BJ (cell line): ENCODE measurements around the gene TMED5. TPM values are rescaled to one million over a fixed set of nuclear protein-coding genes. Genes with fewer than 3 reads are reported as not detected.
A peak's percentile ranks its signal among the peaks of the same experiment; 100 is the strongest.
"Not testable (repeated sequence)": the region's sequence is repeated elsewhere in the genome, so short reads cannot be mapped to it uniquely, and the experiment has no call there.

Source experiments
- CTCF ChIA-PET: fragments of 350-600 bp; formaldehyde crosslinking; extraction: SDS; loops from one replicate; lab custom pipeline; 2021; ENCODE audit warnings: antibody characterized with exemption, inconsistent platforms; lab: Yijun Ruan, JAX
- POLR2A ChIA-PET: fragments of 300-600 bp; sonication (Branson Sonifier 250); formaldehyde crosslinking; extraction: SDS; loops from one replicate; lab custom pipeline; 2021; ENCODE audit warnings: antibody characterized with exemption; lab: Charles Lee
- DNase-seq: peaks from one replicate; pipeline ENCODE4 v3.0.0-alpha.2; 2011; ENCODE audit warnings: low read depth
- H3K27me3 ChIP-seq: 2 replicates; pipeline ENCODE4 v1.6.0; 2011; ENCODE audit warnings: low read length; ENCODE audit not compliant: control insufficient read depth, insufficient read depth
- H3K36me3 ChIP-seq: 2 replicates; pipeline ENCODE4 v1.5.1; 2011; ENCODE audit warnings: low read length; ENCODE audit not compliant: control insufficient read depth, insufficient read depth
- H3K4me3 ChIP-seq: 2 replicates; pipeline ENCODE4 v1.5.1; 2011; ENCODE audit warnings: low read depth, mild to moderate bottlenecking, control low read depth, low read length
- polyA plus RNA-seq: library from polyadenylated mRNA; depleted of rRNA; stranded (reverse); fragments of >200 nt; gene quantifications from 2 replicates; pipeline ENCODE4 v1.2.3, GENCODE V29; 2011
- TF ChIP-seq, protein P1 (sequence below): IDR thresholded peaks from 2 replicates; pipeline ENCODE4 v1.5.1; 2011; ENCODE audit warnings: low read depth, mild to moderate bottlenecking, control low read depth, inconsistent platforms, low read length, moderate library complexity; ENCODE audit not compliant: insufficient read depth

TMED5 gene
- polyA plus RNA-seq, 1 experiment: 25.0 TPM

DNA sequence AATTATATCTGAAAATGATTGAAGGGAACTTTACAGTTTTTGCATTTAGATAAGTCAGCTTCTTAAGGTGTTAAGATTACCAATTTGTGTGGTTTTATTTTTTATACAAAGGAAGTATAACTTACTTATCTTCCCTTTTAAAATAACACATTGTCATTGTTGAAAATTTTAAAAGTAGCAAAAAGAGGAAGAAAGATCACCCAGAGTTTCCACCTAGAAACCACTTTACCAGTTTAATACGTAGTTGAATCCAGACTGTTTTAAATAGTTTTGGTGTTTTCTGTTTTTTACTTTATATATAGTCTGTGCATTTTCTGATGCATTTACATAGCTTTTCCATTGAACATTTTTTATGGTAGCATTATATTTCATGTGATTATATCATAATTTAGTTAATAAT is 6.5 kb upstream of the TMED5 start:
- POLR2A ChIA-PET: no interaction called here
- no peaks in the 10 kb centered on the region for H3K27me3 ChIP-seq
- H3K4me3 ChIP-seq: no peak overlapping the region
- TF ChIP-seq, protein P1, sequence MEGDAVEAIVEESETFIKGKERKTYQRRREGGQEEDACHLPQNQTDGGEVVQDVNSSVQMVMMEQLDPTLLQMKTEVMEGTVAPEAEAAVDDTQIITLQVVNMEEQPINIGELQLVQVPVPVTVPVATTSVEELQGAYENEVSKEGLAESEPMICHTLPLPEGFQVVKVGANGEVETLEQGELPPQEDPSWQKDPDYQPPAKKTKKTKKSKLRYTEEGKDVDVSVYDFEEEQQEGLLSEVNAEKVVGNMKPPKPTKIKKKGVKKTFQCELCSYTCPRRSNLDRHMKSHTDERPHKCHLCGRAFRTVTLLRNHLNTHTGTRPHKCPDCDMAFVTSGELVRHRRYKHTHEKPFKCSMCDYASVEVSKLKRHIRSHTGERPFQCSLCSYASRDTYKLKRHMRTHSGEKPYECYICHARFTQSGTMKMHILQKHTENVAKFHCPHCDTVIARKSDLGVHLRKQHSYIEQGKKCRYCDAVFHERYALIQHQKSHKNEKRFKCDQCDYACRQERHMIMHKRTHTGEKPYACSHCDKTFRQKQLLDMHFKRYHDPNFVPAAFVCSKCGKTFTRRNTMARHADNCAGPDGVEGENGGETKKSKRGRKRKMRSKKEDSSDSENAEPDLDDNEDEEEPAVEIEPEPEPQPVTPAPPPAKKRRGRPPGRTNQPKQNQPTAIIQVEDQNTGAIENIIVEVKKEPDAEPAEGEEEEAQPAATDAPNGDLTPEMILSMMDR: no peak
- DNase-seq: no peak
- CTCF ChIA-PET: no interaction called here
- no peaks in the 10 kb centered on the region for H3K36me3 ChIP-seq

DNA sequence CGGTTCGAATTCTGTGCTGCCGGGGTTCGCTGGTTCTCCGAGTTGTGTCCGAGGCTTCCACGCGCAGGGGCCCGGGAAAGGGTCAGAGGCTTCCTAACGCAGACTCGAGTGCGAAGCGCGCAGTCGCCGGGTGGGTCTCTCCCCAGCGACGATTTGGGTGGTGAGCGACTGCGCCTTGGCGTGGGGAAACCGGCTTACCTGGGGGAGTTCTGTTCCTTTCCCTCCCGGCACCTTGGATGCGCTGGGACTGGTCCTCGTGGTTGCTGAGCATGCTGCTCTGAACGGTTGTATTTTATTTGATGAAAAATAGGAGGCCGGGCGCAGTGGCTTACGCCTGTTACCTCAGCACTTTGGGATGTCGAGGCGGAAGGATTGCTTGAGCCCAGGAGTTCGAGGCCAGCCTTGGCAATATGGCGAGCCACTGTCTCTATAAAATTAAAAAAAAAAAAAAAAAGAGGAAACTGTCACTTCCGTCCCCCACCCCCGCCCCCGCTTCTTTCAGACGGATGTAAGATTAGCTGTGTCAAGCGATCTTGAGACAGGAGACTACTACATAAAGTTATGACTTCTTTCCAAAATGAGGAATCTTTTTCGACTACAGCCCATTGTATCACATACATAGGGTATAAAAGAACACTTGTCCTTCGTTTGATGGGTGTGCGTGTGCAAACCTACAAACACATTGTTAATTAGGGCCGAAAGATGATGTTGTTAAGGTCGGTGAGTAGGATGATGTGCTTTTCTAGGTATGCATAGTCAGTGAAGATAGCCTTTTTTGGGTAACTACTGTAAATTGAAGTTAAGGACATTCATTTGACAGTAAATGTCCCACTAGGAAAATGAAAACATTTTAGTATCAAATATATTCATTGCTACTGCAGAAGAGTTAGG is 755 bp upstream of the TMED5 start, which contains the start of gene CCDC18:
Gene CCDC18, plus strand, starts transcription at position 2 of the 891 bp plus-strand sequence. CDS start 2,638 bp downstream, outside the sequence.
- Histone ChIP-seq H3K4me3 (peak within 1 kb of the TSS; percentile 94), H3K36me3 (peaks cover 2% of the 10 kb centered on the region; the same call in 1 of the 2 replicates), H3K27me3 (no peaks in the 10 kb centered on the region)
- ChIA-PET CTCF (no interaction called here), POLR2A (no interaction called here)
- TF ChIP-seq, protein P1: no peak
- no peak for DNase-seq

DNA sequence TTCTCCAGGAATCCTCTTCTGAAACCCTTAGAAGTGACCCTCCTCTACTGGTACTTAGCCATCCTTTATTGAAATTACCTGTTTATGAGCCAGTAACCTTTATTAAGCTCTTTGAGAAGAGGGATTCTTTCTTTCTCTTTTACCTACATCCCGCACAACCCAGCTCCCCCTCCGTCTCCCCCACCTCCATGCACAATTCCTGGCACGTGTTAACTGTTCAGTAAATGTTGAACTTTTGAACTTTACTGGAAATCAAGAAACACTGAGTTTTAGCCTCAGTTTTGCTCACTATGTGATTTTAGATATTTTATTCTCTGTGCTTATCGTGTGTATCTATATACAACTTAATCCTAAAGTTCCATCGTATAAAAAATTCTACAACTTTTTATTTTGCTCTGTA is 1.8 kb downstream of the TMED5 start:
- ChIA-PET POLR2A (no interaction called here), CTCF (interaction anchor here (1.4 kb wide), 1 partner anchor 14 kb away, joined by 3 read pairs; no protein-coding TSS in a partner anchor)
- DNase-seq: no peak
- peak overlapping the region; percentile 94 for H3K4me3 ChIP-seq
- H3K36me3 ChIP-seq: peaks cover 2% of the 10 kb centered on the region; the same call in 1 of the 2 replicates
- H3K27me3 ChIP-seq: no peaks in the 10 kb centered on the region
- TF ChIP-seq, protein P1: no peak

DNA sequence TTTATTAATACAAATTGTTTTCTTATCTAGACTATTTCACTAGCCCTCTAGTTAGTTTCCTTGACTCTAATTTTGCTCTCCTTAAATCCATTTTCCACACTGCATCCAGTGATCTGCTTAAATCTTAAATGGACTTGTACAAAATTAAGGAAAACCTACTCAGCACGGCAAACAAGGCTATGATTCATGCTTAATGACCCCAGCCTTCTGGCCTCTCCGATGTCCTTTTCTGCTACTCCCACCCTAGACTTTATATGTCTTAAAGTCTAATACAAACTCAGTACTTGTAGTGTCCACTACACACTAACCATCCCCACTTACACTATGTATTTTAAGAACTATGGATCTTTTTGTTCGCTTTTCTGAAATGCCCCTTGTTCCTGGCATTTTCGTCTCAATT is 2.2 kb downstream of the TMED5 start:
- no peaks in the 10 kb centered on the region for H3K27me3 ChIP-seq
- ChIA-PET POLR2A (no interaction called here), CTCF (interaction anchor here (1.4 kb wide), 1 partner anchor 13 kb away, joined by 3 read pairs; no protein-coding TSS in a partner anchor)
- H3K4me3 ChIP-seq: peak overlapping the region; percentile 94
- peaks cover 2% of the 10 kb centered on the region; the same call in 1 of the 2 replicates for H3K36me3 ChIP-seq
- TF ChIP-seq, protein P1: no peak
- no peak for DNase-seq

DNA sequence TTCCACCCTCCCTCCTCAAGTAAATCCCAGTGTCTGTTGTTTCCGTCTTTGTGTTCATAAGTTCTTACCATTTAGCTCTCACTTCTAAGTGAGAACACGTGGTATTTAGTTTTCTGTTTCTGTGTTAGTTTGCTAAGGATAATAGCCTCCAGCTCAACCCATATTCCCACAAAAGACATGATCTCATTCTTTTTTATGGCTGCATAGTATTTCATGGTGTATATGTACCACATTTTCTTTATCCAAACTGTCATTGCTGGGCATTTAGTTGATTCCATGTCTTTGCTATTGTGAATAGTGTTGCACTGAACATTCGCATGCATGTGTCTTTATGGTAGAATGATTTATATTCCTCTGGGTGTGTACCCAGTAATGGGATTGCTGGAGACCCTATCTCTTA is 5.6 kb downstream of the TMED5 start:
- POLR2A ChIA-PET, H3K4me3 ChIP-seq, CTCF ChIA-PET, DNase-seq, H3K27me3 ChIP-seq, H3K36me3 ChIP-seq: not testable (repeated sequence)
